HG03066 (cell line): ENCODE measurements around the gene PITPNC1.

Source experiments
- ATAC-seq: cut with Tn5 transposase; IDR thresholded peaks from one replicate; pipeline ENCODE4 v1.9.1; 2021; ENCODE audit warnings: low read depth; ENCODE audit not compliant: unreplicated experiment

Gene PITPNC1

DNA sequence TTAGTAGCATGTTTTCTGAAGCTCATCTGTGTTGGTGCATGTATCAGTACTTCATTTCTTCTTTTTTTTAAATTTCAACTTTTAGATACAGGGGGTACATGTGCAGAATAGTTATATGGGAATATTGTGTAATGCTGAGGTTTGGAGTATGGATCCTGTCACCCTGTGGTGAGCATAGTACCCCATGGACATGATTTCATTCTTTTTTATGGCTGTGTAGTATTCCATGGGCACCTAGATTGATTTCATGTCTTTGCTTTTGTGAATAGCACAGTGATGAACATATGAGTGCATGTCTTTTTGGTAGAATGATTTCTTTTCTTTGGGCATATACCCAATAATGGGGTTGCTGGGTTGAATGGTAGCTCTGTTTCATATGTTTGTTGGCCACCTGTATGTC, 285.6 kb downstream of the PITPNC1 start:
- ATAC-seq: no peak

- no peak for ATAC-seq
These were observed 286.4 kb downstream of the PITPNC1 start for GRCh38 chr17:67663457-67663856.

- no peak for ATAC-seq
These were observed 288.9 kb downstream of the PITPNC1 start for GRCh38 chr17:67666028-67666427.

DNA sequence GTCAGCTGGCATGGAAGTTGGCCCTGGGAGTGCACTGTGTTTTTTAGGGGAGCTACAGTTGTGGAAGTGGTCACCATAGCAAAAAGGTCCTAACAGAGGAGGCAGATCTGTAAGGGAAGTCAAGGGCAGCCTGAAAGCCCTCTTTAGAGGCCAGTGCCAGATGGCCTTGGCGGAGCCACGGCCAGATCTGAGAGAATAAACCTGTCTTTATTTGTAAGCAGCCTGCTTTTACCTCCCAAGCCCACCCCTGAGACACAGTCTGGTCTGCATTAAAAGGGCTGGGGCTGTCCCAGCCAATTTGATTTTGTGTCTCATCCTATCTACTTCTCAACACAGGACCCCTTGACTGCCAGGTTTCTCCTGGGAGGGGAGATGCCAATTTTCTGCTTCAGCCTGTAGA, 289.6 kb downstream of the PITPNC1 start:
- no peak for ATAC-seq

GRCh38 chr17:67671493-67671892, 294.4 kb downstream of the PITPNC1 start:
- ATAC-seq: no peak

- ATAC-seq: no peak
These were observed 295.7 kb downstream of the PITPNC1 start for GRCh38 chr17:67672592-67673335.

DNA sequence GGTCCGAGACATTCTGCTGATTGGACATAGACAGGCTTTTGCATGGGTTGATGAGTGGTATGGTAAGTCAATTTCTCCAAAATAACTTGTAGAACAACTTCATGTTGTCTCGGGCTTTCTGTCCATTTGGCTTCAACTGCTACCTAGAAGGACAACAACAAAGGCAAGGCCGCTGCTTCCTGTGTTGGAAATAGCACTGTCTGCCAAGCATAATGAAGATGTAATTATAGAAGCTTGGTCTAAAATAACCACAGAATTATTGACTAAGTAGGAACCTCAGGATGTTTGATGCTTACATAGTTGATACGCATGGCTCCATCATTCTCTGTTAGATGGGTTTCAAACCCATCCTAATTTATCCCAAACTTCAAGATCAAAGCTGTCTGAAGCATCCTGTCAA, 298.4 kb downstream of the PITPNC1 start:
- no peak for ATAC-seq

GRCh38 chr17:67676305-67676704, 299.2 kb downstream of the PITPNC1 start:
- ATAC-seq: no peak

- no peak for ATAC-seq
These were observed 301.3 kb downstream of the PITPNC1 start for GRCh38 chr17:67678414-67678813.

DNA sequence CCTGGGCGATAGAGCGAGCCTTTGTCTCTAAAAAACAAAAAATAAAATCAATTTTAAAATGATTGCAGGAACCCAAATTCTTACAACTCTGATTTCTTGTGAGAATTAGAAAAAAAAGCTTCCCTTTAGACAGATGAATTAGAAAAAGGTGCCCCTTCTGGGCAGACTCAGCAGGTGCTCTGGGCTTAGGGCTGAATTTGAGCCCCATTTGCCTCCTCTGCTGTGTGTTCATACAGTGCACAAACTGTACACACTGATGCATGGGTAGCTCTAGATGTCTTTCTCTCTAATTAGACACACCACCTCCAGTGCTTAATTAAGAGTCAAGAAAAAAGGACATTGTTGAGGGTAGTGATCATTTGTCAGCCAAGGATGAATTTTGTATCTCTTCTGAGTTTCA, 302.1 kb downstream of the PITPNC1 start:
- no peak for ATAC-seq

DNA sequence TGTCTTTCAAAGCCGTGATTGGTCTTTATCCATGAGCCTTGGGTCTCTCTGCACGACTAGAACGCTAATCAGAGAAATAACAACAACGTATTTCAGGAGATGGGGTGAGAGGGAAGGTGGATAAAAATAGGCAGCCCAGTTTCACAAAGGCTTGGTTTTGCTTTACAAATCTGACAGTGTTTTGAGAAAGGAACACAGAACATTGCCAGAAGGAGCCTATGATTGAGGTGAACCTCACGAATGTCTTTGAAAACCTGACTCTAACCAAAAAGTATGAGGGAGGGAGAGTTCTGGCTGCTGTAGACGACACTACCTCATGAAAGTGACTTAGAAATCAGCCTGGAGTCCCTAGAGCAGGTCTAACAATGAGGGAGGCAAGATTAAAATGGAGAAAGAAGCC, 302.6 kb downstream of the PITPNC1 start:
- no peak for ATAC-seq

DNA sequence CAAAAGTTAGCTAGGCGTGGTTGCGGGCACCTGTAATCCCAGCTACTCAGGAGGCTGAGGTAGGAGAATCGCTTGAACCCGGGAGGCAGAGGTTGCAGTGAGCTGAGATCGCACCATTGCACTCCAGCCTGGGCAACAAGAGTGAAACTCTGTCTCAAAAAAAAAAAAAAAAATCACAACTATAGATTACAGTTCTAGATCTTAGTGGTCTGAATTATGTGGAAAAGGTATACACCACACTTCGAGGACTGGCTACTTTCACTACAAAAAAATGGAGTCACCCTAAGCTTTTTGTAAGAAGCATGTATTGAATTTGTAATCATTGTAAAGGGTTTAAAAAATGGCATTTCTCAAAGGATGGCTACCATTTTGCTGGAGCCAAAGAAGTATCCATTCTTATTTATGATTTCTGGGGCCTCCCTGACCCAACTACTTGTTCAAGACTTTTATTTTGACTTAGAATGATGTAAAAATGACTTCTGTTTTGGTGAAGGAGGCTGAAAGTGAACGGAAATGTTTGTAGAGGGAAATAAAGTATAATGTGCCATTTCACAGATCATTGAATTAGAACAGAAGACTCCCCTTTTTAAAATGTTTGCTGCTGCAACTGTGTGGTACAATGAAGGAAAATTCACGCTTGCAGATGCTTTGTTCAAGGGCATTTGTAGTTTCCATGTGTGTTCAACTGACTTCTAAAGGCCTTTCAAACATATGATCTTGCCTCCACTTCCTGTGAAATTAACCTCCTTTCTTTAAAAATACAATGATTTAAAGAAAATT, 303.6 kb downstream of the PITPNC1 start:
- ATAC-seq: no peak

GRCh38 chr17:67682196-67682595, 305.1 kb downstream of the PITPNC1 start:
- no peak for ATAC-seq

DNA sequence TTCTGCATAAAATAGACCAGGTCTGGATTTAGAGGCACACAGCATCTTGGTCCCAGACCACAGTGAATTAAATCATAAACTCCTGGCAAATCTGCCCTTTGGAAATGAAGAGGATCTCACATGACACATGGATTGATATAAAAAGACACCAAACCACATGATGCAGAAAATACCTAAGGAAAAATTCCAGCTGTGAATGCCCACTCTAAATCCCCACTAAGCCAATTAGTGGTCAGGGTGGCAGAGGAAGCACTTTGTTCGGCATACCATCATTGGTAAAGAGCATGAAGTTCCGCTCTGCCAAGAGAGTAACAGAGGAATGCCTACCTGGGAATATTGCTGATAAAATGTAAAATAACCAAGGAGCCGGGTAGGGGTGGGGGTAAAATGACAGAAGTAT, 308.3 kb downstream of the PITPNC1 start:
- ATAC-seq: no peak

- ATAC-seq: no peak
These were observed 309.2 kb downstream of the PITPNC1 start for GRCh38 chr17:67686241-67686640.

GRCh38 chr17:67687511-67687910, 310.4 kb downstream of the PITPNC1 start:
- ATAC-seq: no peak

DNA sequence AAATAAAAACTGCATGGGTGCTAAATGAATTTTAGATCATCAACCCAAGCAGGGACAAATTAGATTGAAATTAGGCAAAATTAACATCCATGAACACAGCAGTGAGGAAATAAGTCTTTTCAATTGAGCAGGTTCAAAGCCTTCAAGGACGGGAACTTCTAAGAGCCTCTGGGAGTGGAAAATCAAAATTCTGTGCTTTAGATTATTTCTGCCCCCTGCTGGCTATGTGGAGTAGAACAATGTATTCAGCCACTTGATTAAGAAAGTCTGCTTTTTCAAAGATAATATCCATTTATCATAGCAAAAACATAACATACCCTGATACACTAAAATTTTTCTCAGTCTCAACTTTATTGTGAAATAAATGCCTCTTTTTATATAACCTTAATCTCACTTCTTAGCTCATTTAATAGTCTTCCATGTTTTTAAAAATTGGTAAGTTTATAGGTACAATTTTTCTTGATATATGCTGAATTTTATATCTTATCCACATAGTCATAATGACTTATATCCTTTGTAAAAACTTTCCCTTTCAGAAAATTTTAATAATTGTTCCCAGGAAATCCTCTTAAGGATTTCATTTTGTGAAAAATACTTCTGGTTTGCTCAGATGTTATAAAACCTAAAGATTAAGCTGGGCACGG, 312.6 kb downstream of the PITPNC1 start:
- no peak for ATAC-seq

GRCh38 chr17:67693811-67694210, 316.7 kb downstream of the PITPNC1 start:
- no peak for ATAC-seq

DNA sequence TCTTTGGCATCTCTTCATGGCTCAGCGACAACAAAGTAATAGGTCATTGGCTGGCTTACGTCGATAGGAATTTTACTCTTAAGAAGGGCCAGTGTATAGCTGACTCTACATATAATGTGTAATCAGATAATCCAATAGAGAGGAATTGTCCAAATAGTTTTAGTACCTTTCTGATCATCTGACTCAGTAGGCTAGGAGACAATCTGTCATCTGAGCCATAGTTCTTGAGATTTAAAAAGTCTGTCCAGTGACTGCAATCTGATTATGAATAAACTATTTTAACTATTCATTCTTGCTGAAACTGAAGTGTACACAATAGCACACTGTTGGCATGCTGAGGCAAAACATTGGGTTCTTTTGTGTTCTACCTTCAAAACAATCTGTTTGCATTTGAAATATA, 319.3 kb downstream of the PITPNC1 start:
- ATAC-seq: no peak

- no peak for ATAC-seq
These were observed 319.9 kb downstream of the PITPNC1 start for GRCh38 chr17:67696853-67697498.
